ENCODE data around the gene VWF.

The VWF gene

DNA sequence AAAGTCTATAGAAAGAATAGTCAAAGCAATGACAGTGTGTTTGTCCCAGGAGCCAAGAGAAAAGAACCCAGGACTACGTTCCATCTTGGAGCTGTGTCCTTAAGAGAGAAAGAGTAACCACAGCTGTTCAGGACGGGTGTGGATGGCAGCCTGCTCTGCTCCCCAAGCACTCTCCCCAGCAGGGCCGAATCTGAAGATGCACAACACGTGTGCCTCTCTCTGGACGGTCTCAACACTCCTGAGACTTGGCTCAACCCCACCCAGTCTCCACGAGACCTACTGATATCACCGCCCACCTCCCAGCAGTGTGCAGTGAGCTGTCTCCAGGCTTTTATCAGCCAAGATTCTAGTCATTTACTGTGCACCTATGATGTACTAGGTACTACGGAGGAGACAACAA is 152.1 kb downstream of the VWF start:
- no peak for DNase-seq (ENCODE audit: low read depth)
- no peak overlapping the region for H3K4me3 ChIP-seq (ENCODE audit: low read depth, low read length)
- TF ChIP-seq, protein P1, sequence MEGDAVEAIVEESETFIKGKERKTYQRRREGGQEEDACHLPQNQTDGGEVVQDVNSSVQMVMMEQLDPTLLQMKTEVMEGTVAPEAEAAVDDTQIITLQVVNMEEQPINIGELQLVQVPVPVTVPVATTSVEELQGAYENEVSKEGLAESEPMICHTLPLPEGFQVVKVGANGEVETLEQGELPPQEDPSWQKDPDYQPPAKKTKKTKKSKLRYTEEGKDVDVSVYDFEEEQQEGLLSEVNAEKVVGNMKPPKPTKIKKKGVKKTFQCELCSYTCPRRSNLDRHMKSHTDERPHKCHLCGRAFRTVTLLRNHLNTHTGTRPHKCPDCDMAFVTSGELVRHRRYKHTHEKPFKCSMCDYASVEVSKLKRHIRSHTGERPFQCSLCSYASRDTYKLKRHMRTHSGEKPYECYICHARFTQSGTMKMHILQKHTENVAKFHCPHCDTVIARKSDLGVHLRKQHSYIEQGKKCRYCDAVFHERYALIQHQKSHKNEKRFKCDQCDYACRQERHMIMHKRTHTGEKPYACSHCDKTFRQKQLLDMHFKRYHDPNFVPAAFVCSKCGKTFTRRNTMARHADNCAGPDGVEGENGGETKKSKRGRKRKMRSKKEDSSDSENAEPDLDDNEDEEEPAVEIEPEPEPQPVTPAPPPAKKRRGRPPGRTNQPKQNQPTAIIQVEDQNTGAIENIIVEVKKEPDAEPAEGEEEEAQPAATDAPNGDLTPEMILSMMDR (IDR thresholded peaks at IDR 0.05; ENCODE audit: low read depth, low read length), result no peak
- TF ChIP-seq POLR2A (IDR thresholded peaks at IDR 0.05; ENCODE audit: extremely low read depth, insufficient read length), result no peak
- no peak for TF ChIP-seq MYC (IDR thresholded peaks at IDR 0.05; ENCODE audit: low read depth, low read length)
- TF ChIP-seq, protein P2, sequence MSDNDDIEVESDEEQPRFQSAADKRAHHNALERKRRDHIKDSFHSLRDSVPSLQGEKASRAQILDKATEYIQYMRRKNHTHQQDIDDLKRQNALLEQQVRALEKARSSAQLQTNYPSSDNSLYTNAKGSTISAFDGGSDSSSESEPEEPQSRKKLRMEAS (IDR thresholded peaks at IDR 0.05; ENCODE audit: low read depth, low read length), result no peak

DNA sequence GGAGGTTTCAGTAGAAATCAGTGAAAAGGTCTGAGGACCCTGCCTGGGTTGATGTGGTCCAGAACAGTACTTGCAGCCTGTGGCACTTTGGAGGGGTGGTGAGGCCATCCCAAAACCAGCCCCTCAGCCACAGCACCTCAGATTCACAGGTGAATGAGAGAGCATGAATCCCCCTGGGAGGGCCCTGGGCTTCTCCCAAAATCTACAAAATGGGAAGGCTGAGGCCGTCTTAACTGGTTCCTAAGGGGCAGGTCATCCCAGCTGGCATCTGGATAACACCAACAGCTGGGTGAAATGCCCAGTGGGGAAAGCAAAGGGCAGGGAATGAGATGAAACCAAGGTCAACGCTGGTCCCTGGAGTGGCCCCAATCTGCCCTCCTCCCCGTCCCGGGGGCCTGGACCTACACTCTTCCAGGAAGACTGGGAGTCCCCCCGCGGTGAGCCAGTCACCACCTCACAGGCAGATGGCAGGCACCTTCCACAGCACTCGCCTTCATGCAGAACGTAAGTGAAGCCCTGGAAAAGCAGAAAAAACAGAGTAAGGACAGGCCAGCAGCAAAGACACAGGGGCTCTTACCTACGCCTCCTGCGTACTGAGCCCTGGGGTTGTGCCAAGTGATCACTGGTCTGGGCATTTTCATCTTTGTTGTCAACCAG is 153.1 kb downstream of the VWF start:
- TF ChIP-seq, protein P1 (IDR thresholded peaks at IDR 0.05; ENCODE audit: low read depth, low read length), result no peak
- TF ChIP-seq MYC (IDR thresholded peaks at IDR 0.05; ENCODE audit: low read depth, low read length) (no peak), POLR2A (IDR thresholded peaks at IDR 0.05; ENCODE audit: extremely low read depth, insufficient read length) (no peak)
- TF ChIP-seq, protein P2 (IDR thresholded peaks at IDR 0.05; ENCODE audit: low read depth, low read length), result no peak
- no peak for DNase-seq (ENCODE audit: low read depth)
- H3K4me3 ChIP-seq (ENCODE audit: low read depth, low read length), result no peak overlapping the region

DNA sequence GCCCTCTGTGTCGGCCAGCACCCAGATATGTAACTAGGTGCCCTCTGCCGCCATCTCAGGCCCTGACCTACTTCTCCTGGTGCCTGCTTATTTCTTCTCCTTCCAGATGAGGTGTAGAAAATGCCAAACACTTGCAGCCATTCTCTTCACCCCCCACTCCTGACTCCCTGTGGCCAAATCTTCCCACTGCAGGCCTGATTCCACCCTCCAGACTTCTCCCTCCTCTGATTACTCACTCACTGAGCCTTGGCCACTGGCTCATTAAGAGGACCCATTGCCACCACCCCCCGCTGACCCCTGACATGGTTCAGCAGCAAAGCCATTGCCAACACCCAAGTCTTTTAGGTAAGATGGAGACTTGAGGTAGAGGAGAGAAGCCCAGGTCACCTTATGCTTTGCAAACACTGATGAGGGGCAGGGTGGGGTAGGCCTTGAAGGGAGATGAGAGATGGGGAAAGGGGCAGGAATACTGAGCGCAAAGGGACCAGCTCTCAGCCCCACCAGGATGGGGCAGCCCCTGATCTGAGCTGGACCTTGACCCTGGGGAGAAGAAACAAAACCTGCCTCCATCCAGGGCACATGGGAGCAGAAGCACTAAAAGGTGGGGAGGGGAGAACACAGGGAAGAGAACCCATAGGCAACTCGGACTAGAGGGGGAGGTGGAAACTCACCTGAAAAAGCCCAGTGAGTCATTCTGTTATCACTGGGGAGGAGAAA is 154.3 kb downstream of the VWF start:
- DNase-seq (ENCODE audit: low read depth), result no peak
- TF ChIP-seq POLR2A (IDR thresholded peaks at IDR 0.05; ENCODE audit: extremely low read depth, insufficient read length), result no peak
- TF ChIP-seq, protein P1 (IDR thresholded peaks at IDR 0.05; ENCODE audit: low read depth, low read length), result no peak
- no peak for TF ChIP-seq MYC (IDR thresholded peaks at IDR 0.05; ENCODE audit: low read depth, low read length)
- TF ChIP-seq, protein P2 (IDR thresholded peaks at IDR 0.05; ENCODE audit: low read depth, low read length), result no peak
- H3K4me3 ChIP-seq (ENCODE audit: low read depth, low read length), result no peak overlapping the region

DNA sequence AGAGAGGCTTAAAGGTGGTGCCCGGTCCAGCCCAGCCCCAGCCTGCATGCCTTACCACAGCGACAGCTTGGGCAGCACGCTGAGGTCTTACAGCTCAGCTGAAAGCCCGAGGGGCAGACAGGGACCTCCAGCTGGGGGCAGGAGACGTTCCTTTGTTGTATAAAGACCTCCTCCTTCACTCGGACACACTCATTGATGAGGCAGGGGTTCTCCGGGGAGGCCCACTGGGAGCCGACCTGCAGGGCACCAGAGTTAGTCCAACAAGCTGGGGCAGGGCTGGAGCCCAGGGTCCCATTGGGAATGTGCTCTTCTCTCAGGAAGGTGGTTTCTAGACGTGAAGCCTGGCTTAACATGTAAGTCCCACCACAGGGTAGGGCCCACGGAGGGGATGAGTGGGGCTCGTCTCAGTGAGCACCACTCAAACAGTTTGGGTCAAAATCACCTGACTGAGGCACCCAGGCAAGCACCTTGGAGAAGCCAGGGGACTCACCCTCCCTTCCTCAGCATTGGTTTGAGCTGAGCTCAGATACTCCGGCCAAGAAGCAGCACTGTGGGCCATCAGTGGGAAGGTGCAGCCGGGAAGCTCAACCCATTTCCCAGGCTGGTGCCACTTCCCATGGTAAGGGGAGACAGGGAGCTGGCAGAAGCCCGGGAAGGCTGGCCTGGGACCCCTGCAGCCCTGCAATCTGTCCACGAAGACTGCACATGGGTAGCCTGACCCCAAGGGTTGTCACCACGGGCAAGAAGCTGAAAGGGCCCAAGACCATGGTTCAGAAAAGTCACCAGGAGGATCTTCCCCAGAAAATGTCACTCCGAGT is 155.1 kb downstream of the VWF start:
- DNase-seq (ENCODE audit: low read depth), result no peak
- TF ChIP-seq, protein P1 (IDR thresholded peaks at IDR 0.05; ENCODE audit: low read depth, low read length), result no peak
- TF ChIP-seq, protein P2 (IDR thresholded peaks at IDR 0.05; ENCODE audit: low read depth, low read length), result no peak
- TF ChIP-seq POLR2A (IDR thresholded peaks at IDR 0.05; ENCODE audit: extremely low read depth, insufficient read length), result no peak
- TF ChIP-seq MYC (IDR thresholded peaks at IDR 0.05; ENCODE audit: low read depth, low read length), result no peak
- H3K4me3 ChIP-seq (ENCODE audit: low read depth, low read length), result no peak overlapping the region

DNA sequence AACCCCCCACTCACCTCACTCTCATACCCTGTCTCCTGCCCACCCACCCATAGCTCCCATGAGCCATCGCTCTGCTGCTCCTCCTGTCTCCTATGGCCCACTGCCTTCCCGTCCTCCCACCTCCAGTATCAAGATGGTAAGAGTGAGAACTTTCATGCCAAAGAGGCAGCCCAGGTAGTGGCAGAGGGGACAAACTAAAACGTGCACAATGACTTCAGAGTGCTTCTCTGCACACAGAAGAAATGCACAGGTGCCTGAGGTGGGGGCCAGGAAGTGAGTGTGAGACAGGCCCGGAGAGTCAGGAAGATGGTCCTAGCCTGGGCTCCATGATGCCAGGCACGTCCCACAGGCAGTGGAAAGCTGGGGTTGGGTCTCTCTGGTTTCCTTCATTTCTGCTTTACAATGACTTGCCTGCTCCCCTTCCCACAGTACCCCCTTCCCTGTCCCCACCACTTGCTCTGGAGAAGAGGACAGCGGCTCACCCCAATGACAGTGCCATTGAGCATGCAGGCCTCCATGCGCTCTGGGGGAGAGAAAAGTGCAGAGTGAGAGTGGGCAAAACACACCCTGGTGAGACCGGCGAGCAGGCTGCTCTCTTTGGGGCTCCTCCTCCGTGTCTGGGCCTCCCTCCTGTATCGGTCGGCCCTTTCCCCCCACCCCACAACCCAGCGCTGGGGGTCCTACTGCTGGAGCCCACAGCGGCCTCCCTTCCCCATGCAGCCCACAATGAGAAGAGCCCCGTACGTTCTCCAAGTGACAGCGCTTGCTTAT is 156.6 kb downstream of the VWF start:
- no peak overlapping the region for H3K4me3 ChIP-seq (ENCODE audit: low read depth, low read length)
- no peak for TF ChIP-seq MYC (IDR thresholded peaks at IDR 0.05; ENCODE audit: low read depth, low read length)
- TF ChIP-seq POLR2A (IDR thresholded peaks at IDR 0.05; ENCODE audit: extremely low read depth, insufficient read length), result no peak
- TF ChIP-seq, protein P2 (IDR thresholded peaks at IDR 0.05; ENCODE audit: low read depth, low read length), result no peak
- TF ChIP-seq, protein P1 (IDR thresholded peaks at IDR 0.05; ENCODE audit: low read depth, low read length), result no peak
- DNase-seq (ENCODE audit: low read depth), result no peak

All from NB4 (cell line).